GM04504 (cell line): Measurements from ENCODE around the gene ASB18.

Experiments
- DNase-seq: peaks from one replicate; pipeline ENCODE4 v3.0.0-alpha.2; 2012; ENCODE audit warnings: low read depth

The ASB18 gene

GRCh38 chr2:236173729-236174607 is 90.2 kb downstream of the ASB18 start:
- no peak for DNase-seq

- no peak for DNase-seq
These were observed 91.0 kb downstream of the ASB18 start for GRCh38 chr2:236173036-236173728.

- no peak for DNase-seq
These were observed 91.8 kb downstream of the ASB18 start for GRCh38 chr2:236172255-236173035.

- DNase-seq = no peak
These were observed 92.4 kb downstream of the ASB18 start for GRCh38 chr2:236171680-236172254.

- no peak for DNase-seq
These were observed 93.0 kb downstream of the ASB18 start for GRCh38 chr2:236171181-236171679.

GRCh38 chr2:236170590-236171165 is 93.5 kb downstream of the ASB18 start:
- no peak for DNase-seq

- DNase-seq = no peak
These were observed 94.2 kb downstream of the ASB18 start for GRCh38 chr2:236169741-236170589.

GRCh38 chr2:236169151-236169721 is 95.0 kb downstream of the ASB18 start:
- DNase-seq = no peak

GRCh38 chr2:236168110-236169080 is 95.8 kb downstream of the ASB18 start, which contains the start of gene GBX2:
Gene GBX2 (minus strand): TSS chr2:236168386. CDS start chr2:236167971, 415 bp downstream.
- no peak for DNase-seq

GRCh38 chr2:236167297-236168109 is 96.7 kb downstream of the ASB18 start:
- no peak for DNase-seq

- DNase-seq = no peak
These were observed 97.4 kb downstream of the ASB18 start for GRCh38 chr2:236166796-236167296.

GRCh38 chr2:236165842-236166795 is 98.1 kb downstream of the ASB18 start:
- DNase-seq = no peak

GRCh38 chr2:236164925-236165841 is 99.0 kb downstream of the ASB18 start:
- no peak for DNase-seq

GRCh38 chr2:236164201-236164924 is 99.8 kb downstream of the ASB18 start:
- DNase-seq = no peak
